NCI-H2196 (cell line): ENCODE measurements around the gene SRGAP1.
"Not testable (repeated sequence)": the region's sequence is repeated elsewhere in the genome, so short reads cannot be mapped to it uniquely, and the experiment has no call there.

Experiments used
- DNase-seq: peaks from one replicate; lab custom pipeline; 2025; ENCODE audit not compliant: unreplicated experiment; lab: John Stamatoyannopoulos, UW

SRGAP1 gene

GRCh38 chr12:63836936-63837335, 7.6 kb upstream of the SRGAP1 start:
- DNase-seq = no peak

GRCh38 chr12:63838411-63838810, 6.1 kb upstream of the SRGAP1 start:
- DNase-seq = no peak

GRCh38 chr12:63841011-63841410, 3.5 kb upstream of the SRGAP1 start:
- no peak for DNase-seq

- DNase-seq = no peak
Measured at GRCh38 chr12:63841571-63841970, 2.9 kb upstream of the SRGAP1 start.

- not testable (repeated sequence) for DNase-seq
Measured at GRCh38 chr12:63842750-63843149, 1.8 kb upstream of the SRGAP1 start.

GRCh38 chr12:63843254-63843720, 1.2 kb upstream of the SRGAP1 start:
- DNase-seq = no peak

- DNase-seq = peak; percentile 96
Measured at GRCh38 chr12:63843721-63844390, 644 bp upstream of the SRGAP1 start.

GRCh38 chr12:63845726-63846125, 1.2 kb downstream of the SRGAP1 start:
- no peak for DNase-seq

GRCh38 chr12:63846238-63846967, 1.9 kb downstream of the SRGAP1 start:
- no peak for DNase-seq

- no peak for DNase-seq
Measured at GRCh38 chr12:63848450-63848849, 4.0 kb downstream of the SRGAP1 start.

- DNase-seq = no peak
Measured at GRCh38 chr12:63849106-63849620, 4.7 kb downstream of the SRGAP1 start.

GRCh38 chr12:63849641-63850040, 5.1 kb downstream of the SRGAP1 start:
- DNase-seq = no peak

- DNase-seq = no peak
Measured at GRCh38 chr12:63853978-63854377, 9.5 kb downstream of the SRGAP1 start.

- DNase-seq = no peak
Measured at GRCh38 chr12:63855299-63855698, 10.8 kb downstream of the SRGAP1 start.

GRCh38 chr12:63857771-63858670, 13.5 kb downstream of the SRGAP1 start:
- no peak for DNase-seq

GRCh38 chr12:63859880-63860279, 15.4 kb downstream of the SRGAP1 start:
- not testable (repeated sequence) for DNase-seq

- DNase-seq = peak; percentile 17
Measured at GRCh38 chr12:63862187-63862968, 17.9 kb downstream of the SRGAP1 start.

- no peak for DNase-seq
Measured at GRCh38 chr12:63862969-63863230, 18.4 kb downstream of the SRGAP1 start.

GRCh38 chr12:63863658-63864453, 19.4 kb downstream of the SRGAP1 start:
- DNase-seq = no peak

GRCh38 chr12:63864454-63864706, 19.9 kb downstream of the SRGAP1 start:
- DNase-seq = no peak
